Astrocyte (in vitro differentiated cells and primary cell): ENCODE data around the gene NEU2.

Experiments
- CTCF ChIP-seq: IDR thresholded peaks from 2 replicates; pipeline ENCODE4 v1.5.1; 2011; ENCODE audit warnings: low read depth, mild to moderate bottlenecking, inconsistent platforms, low read length, moderate library complexity; ENCODE audit not compliant: insufficient read depth
- EZH2 ChIP-seq: IDR thresholded peaks from 2 replicates; pipeline ENCODE4 v1.6.1; 2012; ENCODE audit warnings: mild to moderate bottlenecking, low read length, inconsistent platforms; ENCODE audit not compliant: insufficient read depth

- TF ChIP-seq EZH2, result no peak
- TF ChIP-seq CTCF, result no peak
Measured at GRCh38 chr2:233031556-233032500, 644 bp upstream of the NEU2 start.
